Effector memory CD8-positive, alpha-beta T cell (primary cell): ENCODE measurements around the gene CELF4.
"Not testable (repeated sequence)": the region's sequence is repeated elsewhere in the genome, so short reads cannot be mapped to it uniquely, and the experiment has no call there.

ENCODE experiments used
- ATAC-seq: fragments of 150-1000 bp; cut with Tn5 transposase; replicated peaks from 2 replicates; pipeline ENCODE4 v1.10.0; 2021; ENCODE audit warnings: mild to moderate bottlenecking, moderate library complexity
- DNase-seq, 3 experiments: peaks; one replicate each; pipeline ENCODE4 v3.0.0; 2021
- H3K27ac Mint-ChIP-seq, 2 donors: one replicate each; pipeline ENCODE4 v1.8.0; 2022; ENCODE audit warnings: mild to moderate bottlenecking in 2 of 2, mixed read lengths in 2 of 2, moderate library complexity in 2 of 2
- H3K27me3 Mint-ChIP-seq, 2 donors: one replicate each; pipeline ENCODE4 v1.8.0; 2022; ENCODE audit warnings: mixed read lengths in 2 of 2
- H3K36me3 Mint-ChIP-seq: one replicate; pipeline ENCODE4 v1.8.0; 2022; ENCODE audit warnings: mild to moderate bottlenecking, moderate library complexity, mixed read lengths; ENCODE audit not compliant: insufficient read depth
- H3K4me1 Mint-ChIP-seq, 2 donors: one replicate each; pipeline ENCODE4 v1.8.0; 2022; ENCODE audit warnings: low read depth in 2 of 2, mixed read lengths in 2 of 2
- H3K4me3 Mint-ChIP-seq, 2 donors: one replicate each; pipeline ENCODE4 v1.8.0; 2022; ENCODE audit warnings: mild to moderate bottlenecking in 2 of 2, mixed read lengths in 2 of 2, moderate library complexity in 2 of 2
- H3K9me3 Mint-ChIP-seq, 2 donors: one replicate each; pipeline ENCODE4 v1.8.0; 2022; ENCODE audit warnings: mixed read lengths in 2 of 2

Gene CELF4

GRCh38 chr18:37378336-37379010, 187.1 kb downstream of the CELF4 start:
- H3K27me3 Mint-ChIP-seq, result peaks cover 9 to 30% of the 10 kb centered on the region in 2 donors
- no peak overlapping the region for H3K27ac Mint-ChIP-seq
- no peak for DNase-seq
- H3K4me1 Mint-ChIP-seq, result peaks cover 0 to 2% of the 10 kb centered on the region in 2 donors
- H3K9me3 Mint-ChIP-seq, result peaks cover 0 to 7% of the 10 kb centered on the region in 2 donors
- H3K36me3 Mint-ChIP-seq, result no peaks in the 10 kb centered on the region
- H3K4me3 Mint-ChIP-seq, result no peak overlapping the region
- ATAC-seq, result no peak

DNA sequence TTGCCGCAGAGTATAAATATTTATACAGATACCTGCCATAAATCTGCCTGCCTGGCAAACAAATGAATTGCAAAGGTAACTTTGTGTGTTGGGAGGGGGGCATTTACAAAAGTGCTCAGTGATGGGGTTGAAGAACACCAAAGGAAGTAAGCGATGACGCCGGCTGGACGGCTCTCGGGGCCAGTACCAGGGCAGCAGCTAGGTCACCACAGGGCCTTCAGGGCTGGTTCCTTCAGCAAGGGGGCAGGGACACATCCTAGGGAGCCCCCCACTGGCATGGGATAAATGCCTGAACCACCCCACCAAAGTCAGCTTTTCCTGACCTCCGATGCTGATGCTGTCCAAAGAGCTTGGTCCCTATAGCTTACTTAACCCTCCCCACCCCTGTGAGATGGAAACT, 190.4 kb downstream of the CELF4 start:
- Mint-ChIP-seq H3K27me3 (peaks cover 9 to 30% of the 10 kb centered on the region in 2 donors), H3K36me3 (no peaks in the 10 kb centered on the region), H3K4me3 (no peak overlapping the region), H3K4me1 (no peaks in the 10 kb centered on the region), H3K27ac (no peak overlapping the region), H3K9me3 (no peaks in the 10 kb centered on the region)
- ATAC-seq (no peak), DNase-seq (no peak)

DNA sequence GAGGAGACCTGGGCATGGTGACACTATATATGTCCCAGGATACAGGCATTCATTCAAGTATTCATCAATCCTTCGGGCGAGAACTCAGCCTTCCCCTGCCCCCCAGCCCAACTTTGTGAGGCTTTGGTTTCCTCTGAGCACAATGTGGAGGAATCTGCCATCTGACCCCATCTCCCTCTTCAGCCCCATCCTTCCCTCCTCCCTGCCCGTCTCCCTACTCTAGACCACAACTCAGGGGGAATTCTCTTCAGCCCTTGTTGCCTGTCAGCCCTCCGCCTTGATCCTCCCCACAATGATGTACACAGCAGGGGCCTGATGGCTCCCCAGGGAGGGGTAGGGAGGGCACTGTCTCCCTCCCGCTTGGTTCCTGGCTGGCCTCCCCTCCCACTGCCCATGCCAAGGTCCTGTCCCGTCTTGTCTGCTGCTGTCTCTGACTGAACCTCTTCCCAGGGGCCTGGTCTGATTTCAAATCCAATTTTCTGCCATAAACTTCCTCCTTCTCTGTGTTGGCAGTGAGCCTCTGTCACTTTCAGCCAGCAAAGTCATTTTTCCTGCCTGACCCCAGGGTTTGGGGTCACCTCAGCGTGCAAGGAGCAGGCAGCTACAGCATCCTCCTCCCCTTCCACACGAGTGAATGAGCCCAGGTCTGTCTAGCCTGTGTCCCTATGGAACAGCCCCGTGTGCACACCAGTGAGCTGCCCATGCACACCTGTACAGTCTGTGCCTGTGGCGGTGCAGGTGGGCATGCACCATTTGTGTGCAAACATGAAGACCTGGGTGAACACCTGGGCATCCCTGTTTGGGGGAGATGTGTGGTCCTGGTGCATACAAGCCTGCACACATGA, 197.3 kb downstream of the CELF4 start:
- no peaks in the 10 kb centered on the region for H3K36me3 Mint-ChIP-seq
- ATAC-seq, result no peak
- H3K4me1 Mint-ChIP-seq, result no peaks in the 10 kb centered on the region
- DNase-seq, result no peak
- no peak overlapping the region for H3K27ac Mint-ChIP-seq
- H3K9me3 Mint-ChIP-seq, result no peaks in the 10 kb centered on the region
- peaks cover 29 to 56% of the 10 kb centered on the region in 2 donors for H3K27me3 Mint-ChIP-seq
- H3K4me3 Mint-ChIP-seq, result no peak overlapping the region

DNA sequence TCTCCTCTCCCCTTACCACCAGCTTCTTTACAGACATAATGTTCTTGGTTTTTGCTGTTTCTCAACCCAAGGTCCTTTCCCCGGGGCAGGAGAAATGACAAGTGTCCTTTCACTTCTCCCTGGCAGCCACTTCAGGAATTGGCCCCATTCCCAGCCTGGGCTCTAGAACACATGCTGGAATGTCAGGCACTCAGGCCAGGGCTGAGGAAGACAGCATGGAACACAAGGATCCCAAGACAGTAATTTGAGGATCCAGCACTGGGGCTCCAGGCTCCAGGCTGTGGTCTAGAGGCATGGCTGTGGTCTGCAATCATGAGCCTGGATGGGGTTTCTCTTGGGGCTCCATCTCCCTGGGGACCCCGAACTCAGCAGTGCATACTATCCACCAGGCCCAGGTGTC, 201.4 kb downstream of the CELF4 start:
- H3K4me3 Mint-ChIP-seq, result no peak overlapping the region
- H3K9me3 Mint-ChIP-seq, result no peaks in the 10 kb centered on the region
- ATAC-seq (no peak), DNase-seq (no peak)
- peaks cover 32 to 77% of the 10 kb centered on the region in 2 donors for H3K27me3 Mint-ChIP-seq
- no peaks in the 10 kb centered on the region for H3K4me1 Mint-ChIP-seq
- H3K36me3 Mint-ChIP-seq, result no peaks in the 10 kb centered on the region
- no peak overlapping the region for H3K27ac Mint-ChIP-seq

DNA sequence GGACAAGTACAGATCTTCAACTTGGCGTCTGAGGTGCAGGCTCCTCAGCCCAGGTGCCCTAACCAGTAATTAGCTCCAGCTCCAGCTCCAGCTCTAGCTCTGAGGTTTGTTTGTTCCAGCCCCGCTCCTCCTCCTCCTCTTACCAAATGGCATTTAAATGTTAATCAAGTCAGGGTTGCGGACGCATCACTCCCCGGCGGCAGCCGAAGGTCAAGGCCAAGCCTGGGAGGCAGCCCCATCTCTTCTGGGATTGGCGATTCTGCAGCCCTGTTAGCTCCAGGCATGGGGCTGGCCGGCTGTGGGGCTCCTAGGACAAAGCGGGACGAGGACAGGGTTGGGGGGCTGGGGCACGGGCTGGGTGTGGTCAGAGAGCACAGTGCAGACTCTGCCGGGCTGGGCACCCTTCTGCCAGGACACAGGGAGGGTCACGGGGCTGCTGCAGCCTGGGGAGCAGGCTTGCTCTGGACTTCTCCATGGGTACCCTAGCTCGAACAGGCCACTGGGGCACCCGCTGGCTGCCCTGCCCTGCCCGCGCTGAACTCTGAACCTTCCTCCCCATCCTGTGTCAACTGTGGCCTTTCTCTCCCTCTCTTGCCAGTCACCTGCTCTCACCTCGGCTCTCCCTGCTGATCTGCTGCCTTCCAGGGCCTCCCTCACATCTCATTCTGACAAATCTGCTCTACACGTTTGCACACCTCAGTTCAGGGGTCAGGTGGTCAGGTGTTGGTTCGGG, 203.3 kb downstream of the CELF4 start:
- H3K27me3 Mint-ChIP-seq, result peaks cover 22 to 63% of the 10 kb centered on the region in 2 donors
- H3K9me3 Mint-ChIP-seq, result no peaks in the 10 kb centered on the region
- ATAC-seq, result no peak

DNA sequence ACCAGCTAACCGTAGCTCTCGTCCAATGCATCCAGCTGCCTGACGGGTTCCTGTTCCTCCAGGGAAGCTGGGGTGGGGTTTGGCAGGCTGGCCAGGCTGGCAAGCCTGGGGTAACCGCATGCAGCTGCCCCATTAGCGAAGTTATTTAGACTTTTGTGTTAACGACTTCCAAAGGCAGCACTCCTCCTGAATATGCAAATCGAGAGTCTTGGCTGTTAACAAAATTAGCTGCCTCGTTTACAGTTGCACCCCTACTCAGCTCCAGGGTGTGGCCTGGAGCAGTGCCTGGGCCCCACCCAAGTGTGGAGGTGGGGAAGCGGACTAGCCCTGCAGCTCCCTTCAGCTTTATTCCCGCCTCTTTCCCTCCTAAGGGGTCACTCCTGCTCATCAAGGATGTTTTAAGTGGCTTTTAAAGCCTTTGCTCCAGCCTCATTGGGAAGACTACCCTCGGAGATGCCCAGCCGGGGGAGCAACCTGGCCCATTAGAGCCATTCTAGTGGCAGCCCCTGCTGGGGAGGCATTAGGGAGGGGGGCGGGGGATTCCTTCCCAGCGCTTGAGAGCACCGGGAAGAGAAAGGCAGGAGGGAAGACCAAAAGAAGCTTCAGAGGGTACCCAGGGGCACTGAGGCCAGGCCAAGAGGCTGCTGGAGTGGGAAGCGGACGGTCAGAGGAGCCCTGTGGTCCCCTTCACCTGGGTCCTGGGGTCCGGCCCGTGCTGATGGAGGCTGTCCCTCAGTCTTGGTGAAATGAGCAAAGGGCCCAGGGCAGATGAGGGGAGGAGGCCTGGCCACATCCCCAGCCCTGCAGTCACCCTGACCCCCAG, 204.1 kb downstream of the CELF4 start:
- Mint-ChIP-seq H3K4me1 (no peaks in the 10 kb centered on the region), H3K36me3 (no peaks in the 10 kb centered on the region), H3K27me3 (peaks cover 16 to 59% of the 10 kb centered on the region in 2 donors), H3K27ac (no peak overlapping the region), H3K4me3 (no peak overlapping the region), H3K9me3 (no peaks in the 10 kb centered on the region)
- no peak for ATAC-seq
- DNase-seq, result no peak

More for the DNA sequence above, 203.3 kb downstream of the CELF4 start:
- no peak overlapping the region for H3K4me3 Mint-ChIP-seq
- DNase-seq, result no peak
- no peaks in the 10 kb centered on the region for H3K36me3 Mint-ChIP-seq
- H3K27ac Mint-ChIP-seq, result no peak overlapping the region
- no peaks in the 10 kb centered on the region for H3K4me1 Mint-ChIP-seq

GRCh38 chr18:37358061-37358460, 207.5 kb downstream of the CELF4 start:
- not testable (repeated sequence) for ATAC-seq, H3K36me3 Mint-ChIP-seq, H3K4me3 Mint-ChIP-seq, H3K4me1 Mint-ChIP-seq, H3K27ac Mint-ChIP-seq, H3K9me3 Mint-ChIP-seq, DNase-seq
- peaks cover 9 to 38% of the 10 kb centered on the region in 2 donors for H3K27me3 Mint-ChIP-seq

DNA sequence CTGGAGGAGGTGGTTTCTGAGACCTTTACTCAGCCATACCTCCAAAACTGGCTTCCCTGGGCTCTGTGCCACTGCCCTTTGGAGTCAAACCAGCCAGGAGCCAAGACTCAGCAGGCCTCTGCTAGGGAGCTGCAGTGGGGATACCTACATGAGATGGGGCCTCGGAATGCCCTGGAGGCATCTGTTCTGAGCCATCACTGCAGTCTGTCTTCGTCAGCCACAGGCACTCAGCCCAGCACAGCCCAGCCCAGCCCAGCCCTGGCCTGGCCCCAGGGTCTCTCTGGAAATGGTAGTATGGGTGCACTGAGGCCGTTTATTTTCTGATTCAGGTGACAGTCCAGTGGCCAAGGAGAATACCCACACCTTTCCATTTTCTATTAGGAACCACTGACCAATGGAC, 209.8 kb downstream of the CELF4 start:
- Mint-ChIP-seq H3K4me3 (no peak overlapping the region), H3K27ac (no peak overlapping the region), H3K36me3 (no peaks in the 10 kb centered on the region), H3K27me3 (peaks cover 0 to 25% of the 10 kb centered on the region in 2 donors), H3K9me3 (no peaks in the 10 kb centered on the region), H3K4me1 (no peaks in the 10 kb centered on the region)
- DNase-seq (no peak), ATAC-seq (no peak)

- Mint-ChIP-seq H3K4me3 (no peak overlapping the region), H3K4me1 (no peaks in the 10 kb centered on the region), H3K36me3 (no peaks in the 10 kb centered on the region), H3K9me3 (no peaks in the 10 kb centered on the region), H3K27ac (no peak overlapping the region), H3K27me3 (peaks cover 32 to 57% of the 10 kb centered on the region in 2 donors)
- ATAC-seq (no peak), DNase-seq (no peak)
These were observed 214.5 kb downstream of the CELF4 start for GRCh38 chr18:37351110-37351509.

GRCh38 chr18:37348729-37349128, 216.9 kb downstream of the CELF4 start:
- ATAC-seq, result no peak
- H3K9me3 Mint-ChIP-seq, result no peaks in the 10 kb centered on the region
- peaks cover 4 to 5% of the 10 kb centered on the region in 2 donors for H3K4me1 Mint-ChIP-seq
- DNase-seq, result no peak
- H3K4me3 Mint-ChIP-seq, result no peak overlapping the region
- H3K27ac Mint-ChIP-seq, result no peak overlapping the region
- H3K27me3 Mint-ChIP-seq, result peaks cover 42 to 74% of the 10 kb centered on the region in 2 donors
- no peaks in the 10 kb centered on the region for H3K36me3 Mint-ChIP-seq

GRCh38 chr18:37346048-37346447, 219.6 kb downstream of the CELF4 start:
- ATAC-seq, result no peak
- H3K36me3 Mint-ChIP-seq, result no peaks in the 10 kb centered on the region
- H3K4me3 Mint-ChIP-seq, result no peak overlapping the region
- no peak for DNase-seq
- H3K4me1 Mint-ChIP-seq, result peaks cover 5 to 9% of the 10 kb centered on the region in 2 donors
- no peak overlapping the region for H3K27ac Mint-ChIP-seq
- peaks cover 43 to 87% of the 10 kb centered on the region in 2 donors for H3K27me3 Mint-ChIP-seq
- no peaks in the 10 kb centered on the region for H3K9me3 Mint-ChIP-seq

- Mint-ChIP-seq H3K27me3 (peaks cover 35 to 80% of the 10 kb centered on the region in 2 donors), H3K36me3 (no peaks in the 10 kb centered on the region), H3K4me1 (peaks cover 5 to 9% of the 10 kb centered on the region in 2 donors), H3K27ac (no peak overlapping the region), H3K4me3 (no peak overlapping the region), H3K9me3 (no peaks in the 10 kb centered on the region)
- no peak for DNase-seq
- no peak for ATAC-seq
These were observed 222.1 kb downstream of the CELF4 start for GRCh38 chr18:37343542-37343851.

GRCh38 chr18:37341473-37342086, 224.0 kb downstream of the CELF4 start:
- Mint-ChIP-seq H3K4me1 (peaks cover 5 to 9% of the 10 kb centered on the region in 2 donors), H3K36me3 (no peaks in the 10 kb centered on the region), H3K9me3 (no peaks in the 10 kb centered on the region), H3K4me3 (no peak overlapping the region), H3K27me3 (peaks cover 21 to 71% of the 10 kb centered on the region in 2 donors), H3K27ac (no peak overlapping the region)
- no peak for DNase-seq
- ATAC-seq, result no peak
